ENCODE measurements around the gene MFN2. TPM values are rescaled to one million over a fixed set of nuclear protein-coding genes. Genes with fewer than 3 reads are reported as not detected.

The MFN2 gene
- total RNA-seq, 1 donor from 2014 or later = 80.5 TPM

DNA sequence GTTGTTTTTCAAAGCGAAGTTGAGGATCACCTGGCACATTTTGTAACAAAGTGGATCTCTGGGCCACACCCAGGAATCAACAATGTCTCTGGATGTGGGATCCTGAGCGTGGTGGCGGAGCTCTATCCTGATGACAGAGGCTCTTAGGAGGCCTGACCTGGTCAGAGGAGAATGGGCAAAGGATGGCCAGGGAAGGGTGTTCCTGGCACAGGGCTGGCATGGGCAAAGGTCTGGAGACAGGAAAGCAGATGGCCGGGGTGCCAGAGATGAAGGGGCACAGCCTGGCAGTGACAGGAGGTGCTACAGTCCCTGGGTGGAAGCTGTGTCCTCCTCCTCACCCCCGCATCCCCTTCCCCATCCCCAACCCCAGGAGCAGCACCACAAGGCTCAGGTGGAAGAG is 20.0 kb upstream of the MFN2 start:
- DNase-seq (ENCODE audit: low read depth) = no peak

DNA sequence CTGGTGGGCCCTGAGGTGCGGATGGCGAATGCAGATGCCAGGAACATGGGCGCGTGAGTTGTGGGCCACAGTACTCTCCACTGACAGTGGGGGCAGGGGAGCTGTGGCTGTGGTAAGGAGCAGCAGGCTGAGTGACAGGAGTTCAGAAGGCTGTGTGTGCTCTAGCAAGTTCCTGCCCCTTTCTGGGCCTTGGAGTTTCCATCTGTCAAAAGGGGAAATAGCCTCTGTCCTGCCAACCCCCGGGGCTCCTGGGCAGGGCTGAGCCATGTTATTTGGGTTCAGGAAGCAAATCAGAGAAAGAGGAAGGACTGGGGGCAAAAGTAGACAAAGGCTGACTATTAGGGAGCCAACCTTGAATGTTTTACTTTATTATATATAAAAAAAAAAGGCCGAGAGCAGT is 19.5 kb upstream of the MFN2 start:
- DNase-seq (ENCODE audit: low read depth) = no peak

DNA sequence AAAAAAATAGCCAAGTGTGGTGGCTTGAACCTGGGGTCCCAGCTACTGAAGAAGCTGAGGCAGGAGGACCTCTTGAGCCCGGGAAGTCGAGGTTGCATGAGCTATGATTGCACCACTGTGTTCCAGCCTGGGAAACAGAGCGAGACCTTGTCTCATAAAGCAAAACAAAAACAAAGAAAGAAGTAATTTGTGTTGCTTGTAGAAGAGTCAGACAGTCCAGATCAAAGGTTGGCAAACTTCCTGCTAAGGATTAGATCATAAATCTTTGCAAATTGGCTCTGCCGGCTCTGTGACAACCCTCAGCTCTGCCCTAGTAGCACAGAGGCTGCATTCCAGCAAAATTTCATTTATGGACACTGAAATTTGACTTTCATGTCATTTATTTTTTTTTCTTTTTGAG is 19.0 kb upstream of the MFN2 start:
- DNase-seq (ENCODE audit: low read depth) = peak; percentile 85

DNA sequence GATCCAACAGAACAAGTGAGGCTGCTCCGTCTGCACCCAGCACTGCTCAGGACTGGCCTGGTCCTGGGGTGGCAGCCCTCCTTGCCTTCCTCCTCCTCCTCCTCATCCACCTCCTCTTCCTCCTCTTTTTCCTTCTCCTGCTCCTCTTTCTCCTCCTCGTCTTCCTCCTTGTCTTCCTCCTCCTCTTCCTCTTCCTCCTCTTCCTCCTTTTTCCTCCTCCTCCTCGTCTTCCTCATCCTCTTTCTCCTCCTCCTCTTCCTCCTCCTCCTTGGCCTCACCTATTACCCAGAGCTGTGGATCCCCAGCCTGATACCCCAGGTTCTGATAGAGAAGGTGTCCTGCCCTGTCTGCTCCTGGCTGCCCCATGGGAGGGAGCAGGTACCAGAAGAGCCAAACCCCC is 16.6 kb upstream of the MFN2 start:
- DNase-seq (ENCODE audit: low read depth) = no peak

DNA sequence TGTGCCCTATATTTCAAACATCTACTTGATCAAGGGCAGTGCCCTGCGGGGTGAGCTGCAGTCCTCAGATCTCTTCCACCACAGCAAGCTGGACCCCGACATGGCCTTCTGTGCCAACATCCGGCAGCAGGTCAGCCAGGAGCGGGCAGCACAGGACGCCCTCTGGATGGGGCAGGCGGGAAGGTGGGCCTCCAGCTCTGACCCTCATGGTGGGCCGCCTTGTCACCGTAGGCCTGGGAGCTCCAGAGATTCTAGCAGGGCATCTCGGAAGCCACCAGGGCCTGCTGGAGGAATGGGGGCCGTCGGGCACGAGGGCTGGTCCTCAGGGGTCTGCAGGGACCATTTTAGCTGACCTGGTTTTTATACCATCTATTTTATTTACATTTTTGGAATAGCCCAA is 15.6 kb upstream of the MFN2 start:
- DNase-seq (ENCODE audit: low read depth) = no peak

DNA sequence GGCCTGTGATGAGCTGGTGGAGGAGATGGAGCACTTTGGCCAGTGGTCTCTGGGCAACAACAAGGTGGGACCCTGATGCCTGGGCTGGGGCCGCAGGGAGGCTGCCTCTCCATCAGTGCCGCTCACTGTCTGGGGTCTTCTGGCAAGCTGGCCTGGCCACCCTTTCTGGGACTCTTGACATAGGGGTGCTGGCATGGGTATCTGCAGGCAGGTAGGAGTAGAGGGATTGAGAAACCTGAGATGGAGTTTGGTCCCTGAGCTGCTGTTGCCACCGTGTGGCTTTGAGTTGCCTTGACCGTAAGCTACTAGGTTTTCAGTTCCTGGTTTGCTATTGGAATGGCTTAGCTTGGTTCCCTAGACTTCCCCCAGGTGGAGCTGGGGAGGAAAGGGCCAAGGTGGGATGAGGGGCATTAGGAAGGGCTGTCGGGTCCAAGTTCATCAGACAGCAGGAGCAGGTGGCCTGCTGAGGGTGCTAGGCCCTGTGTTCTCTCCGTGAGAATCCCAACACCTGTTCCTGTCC is 13.2 kb upstream of the MFN2 start:
- peak; percentile 67 for DNase-seq (ENCODE audit: low read depth)

DNA sequence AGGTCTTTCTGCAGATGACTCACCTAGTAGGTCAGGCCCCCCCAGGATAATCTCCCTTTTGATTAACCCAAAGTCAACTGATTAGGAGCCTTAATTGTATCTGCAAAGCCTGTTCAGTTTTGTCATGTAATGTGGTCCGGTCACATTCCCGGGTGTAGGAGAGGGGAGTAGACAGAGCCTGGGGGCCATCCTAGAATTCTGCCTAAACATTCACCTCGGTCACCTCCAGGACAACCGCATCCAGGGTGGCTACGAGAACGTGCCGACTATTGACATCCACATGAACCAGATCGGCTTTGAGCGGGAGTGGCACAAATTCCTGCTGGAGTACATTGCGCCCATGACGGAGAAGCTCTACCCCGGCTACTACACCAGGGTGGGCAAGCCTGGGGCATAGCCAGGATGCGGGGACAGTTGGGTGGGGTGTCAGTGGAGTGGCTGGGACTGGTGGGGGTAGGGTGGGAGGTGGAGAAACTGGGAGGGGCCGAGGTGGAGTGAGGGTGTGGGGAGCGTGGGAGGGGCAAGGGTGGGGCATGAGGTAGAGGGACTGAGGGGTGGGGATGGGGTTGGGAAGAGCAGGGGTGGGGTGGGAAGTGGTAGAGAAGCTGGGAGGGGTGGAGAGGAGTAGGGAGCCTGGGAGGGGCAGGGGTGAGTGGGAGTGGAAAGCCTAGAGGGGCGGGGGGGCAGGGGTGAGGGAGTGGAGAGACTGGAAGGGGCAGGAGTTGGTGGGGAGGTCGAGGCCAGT is 9.6 kb upstream of the MFN2 start:
- DNase-seq (ENCODE audit: low read depth) = no peak

DNA sequence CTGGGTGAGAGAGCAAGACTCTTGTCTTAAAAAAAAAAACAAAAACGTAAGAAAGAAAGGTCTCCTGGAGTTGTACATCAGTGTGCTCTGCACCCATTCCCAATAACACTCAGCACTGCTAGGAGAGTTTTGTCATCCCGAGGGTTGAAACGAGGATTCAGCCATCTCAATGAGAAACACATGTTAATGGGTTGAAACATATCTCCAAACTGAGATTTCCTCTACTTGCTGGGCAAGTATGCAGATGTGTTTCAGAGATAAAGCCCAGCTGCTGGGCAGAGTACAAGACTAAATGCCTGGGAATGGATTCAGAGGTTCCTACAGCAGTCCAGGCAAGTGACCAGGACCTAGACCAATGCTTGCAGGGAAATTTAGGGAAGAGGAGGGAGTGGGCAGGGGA is 2.6 kb upstream of the MFN2 start:
- DNase-seq (ENCODE audit: low read depth) = no peak

DNA sequence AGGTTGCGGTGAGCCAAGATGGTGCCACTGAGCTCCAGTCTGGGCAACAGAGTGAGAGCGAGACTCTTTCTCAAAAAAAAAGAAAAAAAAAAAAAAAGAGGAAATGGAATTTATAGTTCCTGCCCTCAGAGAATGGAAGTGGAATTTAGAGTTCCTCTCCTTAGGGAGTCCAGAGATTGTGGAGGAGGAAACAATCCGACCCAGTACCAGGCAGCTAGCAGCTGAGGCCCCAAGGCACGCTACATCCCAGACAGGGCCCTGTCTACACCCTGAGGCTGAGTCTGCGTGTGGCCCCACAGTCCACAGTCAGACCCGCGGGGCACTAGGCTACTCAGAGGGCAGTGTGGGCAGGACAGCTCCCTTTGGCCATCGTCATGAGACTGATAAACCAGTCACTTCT is 1.9 kb upstream of the MFN2 start:
- no peak for DNase-seq (ENCODE audit: low read depth)

DNA sequence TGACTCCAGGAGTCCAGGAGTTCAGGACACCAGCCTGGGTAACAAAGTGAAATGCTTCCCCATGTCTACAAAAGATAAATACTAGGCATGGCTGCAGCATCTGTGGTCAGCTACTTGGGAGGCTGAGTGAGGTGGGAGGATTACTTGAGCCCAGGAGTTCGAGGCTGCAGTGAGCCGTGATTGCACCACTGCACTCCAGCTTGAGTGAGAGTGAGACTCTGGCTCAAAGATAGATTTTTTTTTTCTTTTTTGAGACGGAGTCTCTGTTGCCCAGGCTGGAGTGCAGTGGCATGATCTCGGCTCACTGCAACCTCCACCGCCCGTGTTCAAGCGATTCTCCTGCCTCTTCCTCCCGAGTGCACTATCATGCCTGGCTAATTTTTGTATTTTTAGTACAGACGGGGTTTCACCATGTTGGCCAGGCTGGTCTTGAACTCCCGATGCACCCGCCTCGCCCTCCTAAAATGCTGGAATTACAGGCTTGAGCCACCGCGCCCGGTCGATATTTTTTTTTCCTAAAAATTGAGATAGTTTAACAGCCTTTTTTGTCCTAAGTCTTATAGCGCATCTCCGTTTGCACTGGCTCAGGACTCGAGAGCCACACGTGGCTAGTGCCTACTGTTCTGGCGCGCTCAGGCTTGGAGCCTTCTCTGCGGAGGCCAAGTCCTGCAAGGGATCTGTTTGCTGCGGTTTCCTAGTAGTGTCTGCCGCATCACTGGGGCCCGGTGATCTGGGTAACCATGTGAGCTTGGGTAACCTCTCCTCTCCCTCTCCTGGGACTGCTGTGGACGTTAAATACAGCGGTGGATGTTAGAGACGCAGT is 1.0 kb upstream of the MFN2 start:
- DNase-seq (ENCODE audit: low read depth) = no peak

DNA sequence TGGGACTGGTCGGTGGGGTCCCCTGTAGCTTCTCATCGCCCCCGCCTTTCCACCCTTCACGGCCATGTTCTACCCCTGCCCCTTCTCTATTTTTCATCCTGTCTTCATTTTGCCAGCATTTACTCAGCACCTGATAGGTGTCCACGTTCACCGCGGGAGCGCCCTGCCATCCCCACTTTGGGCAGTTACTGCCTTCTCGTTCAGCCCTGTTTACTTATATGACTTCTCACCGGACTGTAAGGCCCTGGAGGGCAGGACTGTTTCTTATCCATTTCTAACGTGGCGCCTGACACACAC is 380 bp downstream of the MFN2 start:
- no peak for DNase-seq (ENCODE audit: low read depth)

DNA sequence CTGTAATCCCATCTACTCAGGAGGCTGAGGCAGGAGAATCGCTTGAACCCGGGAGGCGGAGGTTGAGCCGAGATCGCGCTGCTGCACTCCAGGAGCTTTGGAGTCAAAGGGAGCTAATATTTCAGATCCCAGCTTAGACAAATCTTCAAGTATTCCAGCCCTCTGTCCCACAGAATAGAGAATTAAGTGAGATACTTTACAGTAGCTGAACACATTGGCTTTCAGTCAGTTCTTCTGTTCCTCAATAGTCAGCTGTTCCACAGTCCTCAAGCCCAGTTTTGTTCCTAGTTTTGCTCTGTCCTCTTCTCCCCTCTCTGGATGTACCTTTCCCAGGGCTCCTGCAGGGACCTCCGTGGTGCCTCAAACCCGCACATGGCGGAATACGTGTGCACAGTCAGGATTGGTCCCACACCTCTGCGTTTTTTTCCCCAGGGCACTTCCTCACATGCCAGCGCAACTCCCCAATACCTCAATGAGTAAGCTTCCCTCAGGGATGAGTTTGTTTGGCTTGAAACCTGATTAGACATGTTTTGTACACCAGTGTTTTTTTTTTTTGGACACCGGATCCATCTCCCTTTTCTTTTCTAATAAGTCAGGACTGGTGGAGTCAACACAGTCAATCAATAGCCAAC is 1.2 kb downstream of the MFN2 start:
- DNase-seq (ENCODE audit: low read depth) = no peak

DNA sequence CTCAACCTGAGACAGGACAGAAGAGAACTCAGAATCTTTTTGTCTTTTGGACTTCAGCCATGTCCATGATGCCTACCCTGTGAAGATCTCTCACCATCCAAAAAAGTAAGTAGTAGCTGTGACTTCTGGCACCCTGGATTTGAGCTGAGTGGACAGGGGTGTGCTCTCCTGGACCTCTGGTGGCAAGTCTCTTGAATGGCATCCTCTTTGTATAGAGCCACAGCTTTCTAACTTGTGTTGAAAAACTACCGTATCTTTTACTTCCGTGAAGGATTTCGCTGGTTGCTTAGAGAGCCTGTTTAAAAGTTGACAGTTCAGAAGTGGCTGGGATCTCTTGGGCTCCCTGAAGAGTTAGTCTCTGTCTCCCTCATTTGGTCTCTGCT is 1.8 kb downstream of the MFN2 start:
- peak; percentile 38 for DNase-seq (ENCODE audit: low read depth)

DNA sequence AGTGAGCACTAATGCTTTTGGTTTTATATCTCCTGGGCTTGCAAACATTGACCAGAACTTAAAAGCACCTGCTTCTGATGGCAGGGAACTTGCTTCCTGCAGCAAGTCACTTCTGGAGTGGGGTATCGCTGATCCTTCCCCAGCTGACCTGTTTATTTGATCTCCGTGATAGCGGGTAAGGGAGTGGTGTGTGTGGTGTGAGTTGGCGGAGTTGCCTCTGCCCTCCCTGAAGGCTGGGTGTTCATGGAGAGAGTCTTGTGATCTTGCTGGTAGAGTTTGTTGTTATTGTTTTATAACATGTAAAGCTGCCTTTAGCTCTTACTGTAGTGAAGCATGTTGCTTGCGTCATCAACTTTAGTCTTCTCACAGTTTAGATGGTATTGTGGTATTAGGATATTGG is 3.9 kb downstream of the MFN2 start:
- DNase-seq (ENCODE audit: low read depth) = no peak

DNA sequence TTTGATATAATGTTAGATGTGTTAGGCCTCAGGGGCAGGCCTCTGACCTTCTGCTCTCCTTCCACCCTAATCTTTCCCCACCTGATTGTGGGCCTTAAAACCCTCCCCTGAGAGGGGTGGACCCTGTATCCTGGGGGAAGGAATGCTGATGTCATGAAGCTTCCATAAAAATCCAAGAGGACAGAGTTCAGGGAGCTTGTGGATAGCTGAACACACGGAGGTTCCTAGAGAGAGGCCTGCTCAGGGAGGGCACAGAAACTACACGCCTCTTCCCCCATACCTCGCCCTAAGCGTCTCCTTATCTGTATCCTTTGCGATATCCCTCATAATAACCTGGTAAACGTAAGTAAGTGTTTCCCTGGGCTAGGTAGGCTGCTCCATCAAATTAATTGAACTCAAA is 4.3 kb downstream of the MFN2 start:
- DNase-seq (ENCODE audit: low read depth) = no peak

DNA sequence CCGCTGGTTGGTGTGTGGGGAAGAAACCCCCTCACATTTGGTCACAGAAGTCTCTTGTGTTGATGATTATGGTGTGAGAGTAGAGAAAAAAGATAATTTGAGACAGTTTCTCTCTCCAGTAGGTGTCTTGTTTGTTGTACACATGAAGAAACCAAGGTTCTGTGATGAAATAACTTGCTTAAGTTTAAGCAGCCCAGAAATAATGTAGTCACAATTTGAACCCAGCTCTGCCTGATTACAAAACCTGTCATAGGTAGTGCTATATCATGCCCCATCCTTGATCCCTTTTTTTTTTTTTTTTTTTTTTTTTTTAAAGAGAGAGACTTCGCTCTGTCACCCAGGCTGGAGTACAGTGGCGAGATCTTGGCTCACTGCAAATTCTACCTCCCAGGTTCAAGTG is 4.9 kb downstream of the MFN2 start:
- no peak for DNase-seq (ENCODE audit: low read depth)

DNA sequence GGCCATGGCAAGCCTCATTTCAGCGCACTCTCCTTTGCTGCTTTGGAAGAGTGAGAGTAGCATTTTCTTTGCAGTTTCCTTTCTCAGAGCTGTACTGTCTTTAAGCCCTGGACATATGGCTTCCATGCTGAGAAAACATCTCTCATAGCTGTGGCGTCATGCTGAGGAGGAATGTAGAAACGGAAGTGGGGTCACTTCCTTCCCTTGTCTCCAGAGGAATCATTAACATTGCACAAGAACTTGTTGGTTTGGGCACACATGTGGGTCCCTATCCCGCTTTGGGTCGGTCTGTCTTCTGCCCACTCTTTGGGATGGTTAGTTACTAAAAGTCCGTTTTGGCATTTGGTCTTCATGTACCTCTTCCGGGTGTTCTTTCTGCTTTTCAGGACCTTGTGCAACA is 5.6 kb downstream of the MFN2 start:
- DNase-seq (ENCODE audit: low read depth) = no peak

DNA sequence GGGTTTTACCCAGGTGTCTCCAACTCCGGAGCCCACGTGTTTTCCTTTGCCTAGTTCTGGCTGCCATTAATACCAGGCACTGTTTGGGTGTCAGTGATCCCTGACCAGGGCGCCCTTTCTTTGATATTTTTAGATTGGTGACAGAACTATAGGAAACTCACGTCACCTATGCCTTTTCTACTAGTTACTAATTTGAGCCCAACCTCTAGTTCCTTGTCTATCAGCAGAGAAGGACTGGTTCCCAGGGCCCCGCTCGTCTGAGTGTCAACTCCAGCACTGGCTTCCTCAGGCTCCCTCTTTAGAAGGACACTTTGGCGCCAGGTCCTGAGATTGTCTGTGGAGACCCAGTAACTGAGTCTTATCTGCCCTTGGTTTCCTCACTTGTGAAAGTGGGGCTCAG is 9.4 kb downstream of the MFN2 start:
- DNase-seq (ENCODE audit: low read depth) = no peak

DNA sequence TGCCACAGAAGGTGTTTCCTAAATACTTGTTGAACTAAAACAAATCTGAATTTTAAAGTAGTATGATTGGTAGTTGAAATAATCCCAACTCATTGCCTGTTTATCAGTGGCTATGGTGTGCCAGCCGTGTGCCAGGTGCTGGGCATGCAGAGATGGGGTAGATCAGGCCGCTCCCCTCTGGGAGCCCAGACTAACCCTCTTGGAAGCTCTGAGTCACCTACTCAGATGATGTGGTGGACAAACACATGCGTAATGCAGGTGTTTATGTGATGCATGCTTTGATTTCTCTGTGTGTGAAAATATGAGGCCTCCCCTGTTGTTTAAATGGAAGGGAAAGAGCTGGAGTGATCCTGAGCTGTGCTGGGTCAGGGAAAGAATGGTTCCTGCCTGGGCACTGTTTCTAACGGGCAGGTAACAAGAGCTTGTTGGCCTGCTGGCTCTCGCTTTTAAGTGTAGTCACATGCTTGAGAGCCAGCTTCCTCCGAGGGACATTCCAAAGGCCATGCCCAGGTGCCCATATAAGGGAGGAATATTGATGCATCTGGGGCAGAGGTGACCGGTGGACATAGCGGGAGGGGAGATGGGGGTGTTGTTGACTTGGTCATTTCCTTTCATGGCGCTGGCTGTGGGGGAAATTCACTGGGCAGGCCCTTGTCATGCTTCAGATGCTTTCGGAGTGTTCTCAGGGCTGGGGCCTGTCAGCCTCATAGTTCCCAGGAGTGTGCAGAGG is 10.2 kb downstream of the MFN2 start:
- peak; percentile 75 for DNase-seq (ENCODE audit: low read depth)

DNA sequence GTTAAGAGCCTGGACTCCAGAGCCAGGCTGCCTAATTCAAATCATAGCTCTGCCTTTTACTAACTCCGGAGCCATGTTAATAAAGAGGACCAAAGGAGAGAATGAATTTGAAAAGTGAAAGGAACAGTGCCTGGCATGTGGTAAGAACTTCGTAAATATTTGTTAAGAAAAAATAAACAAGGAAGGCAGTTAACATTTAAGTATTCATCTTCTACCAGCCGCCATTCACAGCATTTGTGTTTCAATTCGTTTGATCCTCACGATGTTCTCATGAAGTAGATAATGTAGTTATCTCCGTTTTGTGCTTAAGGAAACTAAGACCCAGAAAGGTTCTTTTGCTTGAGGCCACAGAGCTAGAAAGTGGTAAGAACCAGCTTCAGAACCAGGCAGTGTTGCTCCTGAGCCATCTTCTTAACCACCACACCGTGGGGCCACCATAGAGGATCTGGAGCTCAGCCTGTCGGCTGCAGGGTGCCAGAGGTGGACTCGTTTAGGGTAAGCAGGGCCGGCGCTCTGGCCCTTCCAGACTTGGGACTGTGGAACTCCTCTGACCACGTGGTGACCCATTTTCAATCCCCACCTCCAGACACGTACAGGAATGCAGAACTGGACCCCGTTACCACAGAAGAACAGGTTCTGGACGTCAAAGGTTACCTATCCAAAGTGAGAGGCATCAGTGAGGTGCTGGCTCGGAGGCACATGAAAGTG is 11.9 kb downstream of the MFN2 start:
- no peak for DNase-seq (ENCODE audit: low read depth)

DNA sequence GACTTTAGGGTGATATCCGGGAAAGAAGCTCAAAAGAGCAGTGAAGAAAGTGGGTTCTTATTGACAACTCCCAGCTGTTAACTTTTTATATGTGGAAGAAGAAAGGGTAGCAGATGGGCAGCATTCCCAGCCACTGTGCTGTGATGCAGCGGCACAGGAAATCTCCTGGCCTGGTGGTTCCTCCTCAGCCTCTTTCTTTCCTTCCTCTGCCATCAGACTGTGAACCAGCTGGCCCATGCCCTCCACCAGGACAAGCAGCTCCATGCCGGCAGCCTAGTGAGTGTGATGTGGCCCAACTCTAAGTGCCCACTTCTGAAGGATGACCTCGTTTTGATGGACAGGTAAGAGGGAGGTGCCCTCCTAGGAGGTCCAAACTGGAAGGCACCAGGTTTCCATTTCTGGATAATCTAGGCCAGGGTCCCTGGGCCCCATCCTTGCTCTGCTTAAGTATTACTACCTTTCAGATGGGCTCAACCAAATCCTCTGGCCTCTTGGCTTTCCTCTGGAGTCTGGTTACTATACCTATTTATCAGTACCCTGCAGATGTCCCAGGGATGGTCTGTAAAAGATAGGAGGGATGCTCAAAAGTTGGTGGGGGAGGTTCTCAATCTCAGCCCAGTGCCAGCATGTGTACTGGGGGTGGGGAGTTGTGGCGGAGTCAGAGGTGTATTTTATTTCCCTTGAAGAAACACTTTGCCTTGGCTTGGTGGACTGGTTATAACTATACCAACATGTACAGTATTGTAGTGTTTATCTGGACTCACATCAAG is 17.0 kb downstream of the MFN2 start:
- no peak for DNase-seq (ENCODE audit: low read depth)

All from renal cortical epithelial cell (primary cell).